Inferior parietal cortex (tissue), 1 donor: Measurements from ENCODE around the gene GPR146.

Experiments
- DNase-seq: peaks from one replicate; pipeline ENCODE4 v3.0.0-alpha.2; 2016; ENCODE audit errors: extremely low spot score

The GPR146 gene

DNA sequence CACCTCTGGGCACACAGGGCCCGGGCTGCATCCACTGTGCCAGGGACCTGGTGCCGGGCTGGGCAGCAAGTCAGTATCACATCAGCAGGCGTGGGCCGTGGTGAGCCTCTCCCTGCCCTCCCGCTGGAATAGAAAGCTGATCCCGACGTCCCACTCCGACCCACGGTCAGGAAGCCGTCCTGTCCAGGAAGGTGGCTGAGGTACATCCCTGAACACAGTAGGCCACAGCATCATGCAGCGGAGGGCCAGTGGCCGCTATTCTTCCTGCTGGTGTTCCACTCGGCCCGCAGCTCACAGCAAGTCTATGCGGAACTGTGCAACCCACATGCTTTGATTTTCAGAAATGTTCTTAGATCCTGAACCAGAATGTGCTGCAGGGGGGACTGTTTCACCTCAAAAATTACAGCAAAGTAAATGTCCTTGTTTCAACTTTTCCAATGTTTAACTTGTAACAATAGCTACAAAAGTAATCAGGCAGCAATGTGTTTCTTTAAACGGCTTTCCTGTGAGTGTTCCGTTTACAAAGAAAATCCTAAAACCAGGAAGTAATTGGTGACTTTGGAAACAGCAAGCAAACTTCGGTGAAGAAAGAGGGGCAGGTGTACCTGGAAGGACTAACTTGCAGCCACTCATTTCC is 676 bp upstream of the GPR146 start:
- DNase-seq = no peak

DNA sequence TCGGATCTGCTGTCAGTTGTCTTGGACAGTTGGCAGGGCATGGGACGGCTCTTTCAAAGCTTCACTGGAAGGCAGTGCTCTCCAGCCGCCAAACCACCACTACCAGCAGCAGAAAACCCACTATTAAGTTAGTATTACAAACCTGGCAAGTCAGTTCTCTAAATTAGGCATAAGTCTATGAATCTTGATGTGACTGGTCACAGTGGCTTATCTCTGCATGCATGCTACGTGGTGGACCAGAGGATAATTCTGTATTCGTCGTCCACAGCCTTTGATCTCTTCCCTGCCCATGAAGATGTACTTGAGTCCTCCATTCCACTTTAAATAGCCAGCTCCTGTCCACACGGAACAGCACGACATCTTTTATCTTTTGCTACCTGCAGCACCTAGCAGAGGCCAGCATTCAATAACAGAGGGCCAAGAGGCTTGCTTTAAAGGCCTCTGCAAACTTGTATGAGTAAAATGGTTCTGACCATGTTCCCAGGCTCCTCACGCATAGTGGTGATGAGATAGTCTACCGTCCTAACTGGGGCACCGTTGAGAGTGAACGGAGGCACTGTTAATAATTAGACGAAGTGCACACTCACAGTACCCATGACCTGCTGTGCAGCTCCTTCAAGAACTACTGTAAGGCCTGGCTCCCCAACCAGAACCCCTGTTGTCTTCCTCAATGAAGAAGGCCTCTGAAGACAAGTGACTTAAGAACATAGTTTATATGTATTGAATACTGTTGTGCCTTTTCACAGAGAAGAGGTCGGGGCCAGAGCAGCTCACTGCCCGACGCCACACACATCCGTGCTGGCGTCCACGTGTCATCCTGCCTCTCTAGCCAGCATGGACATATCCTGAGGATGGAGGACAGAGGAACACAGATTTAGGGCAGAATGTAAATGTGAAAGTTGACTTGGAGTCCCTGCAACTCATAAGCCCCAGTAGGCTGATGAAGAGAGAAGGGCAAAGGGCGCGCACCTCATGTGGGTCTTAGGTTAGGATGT is 1.0 kb downstream of the GPR146 start:
- no peak for DNase-seq

DNA sequence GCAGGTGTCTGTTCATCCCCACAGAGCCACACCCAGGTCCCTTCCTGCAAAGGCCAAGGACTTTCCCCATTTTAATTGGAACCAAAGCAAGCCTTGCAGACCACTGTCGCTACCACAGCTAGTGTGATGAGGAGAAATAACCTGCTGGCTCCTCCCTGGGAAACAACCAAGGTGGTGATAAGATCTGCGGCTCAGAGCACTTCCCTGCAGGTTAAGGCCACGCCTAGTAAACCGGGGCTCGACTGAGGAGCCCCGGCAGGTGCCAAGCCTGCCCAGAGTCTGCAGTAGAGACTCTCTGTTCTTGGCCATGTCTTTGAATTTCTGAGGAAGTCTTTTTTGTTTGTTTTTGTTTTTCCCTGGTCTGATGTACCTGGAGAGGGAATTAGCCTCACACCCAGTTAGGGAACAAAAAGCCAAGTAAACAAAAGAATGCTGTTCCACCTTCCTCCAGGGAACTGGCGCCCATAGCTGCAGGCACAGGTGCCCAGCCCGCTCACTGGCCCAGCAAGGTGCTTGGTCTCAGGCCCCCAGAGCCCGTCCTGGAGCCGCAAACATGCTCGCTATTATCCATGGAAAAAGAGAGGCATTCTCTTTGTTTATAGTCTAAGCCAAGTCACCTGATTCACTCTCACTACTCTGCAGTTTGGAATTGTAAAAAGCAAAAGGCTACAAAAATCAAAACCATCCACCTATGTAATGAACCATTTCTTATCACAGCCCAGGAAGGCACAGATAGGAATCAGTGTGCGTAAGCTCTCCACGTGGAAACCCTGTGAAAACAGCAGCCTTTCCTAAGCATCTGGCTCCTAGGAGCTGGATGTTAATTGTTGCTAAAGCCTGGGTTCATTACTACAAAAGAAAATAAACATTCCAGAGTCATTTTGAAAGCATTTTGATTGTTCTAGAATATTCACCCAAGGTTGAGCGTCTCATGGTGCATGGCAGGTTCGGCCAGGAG is 2.7 kb downstream of the GPR146 start:
- DNase-seq = no peak

DNA sequence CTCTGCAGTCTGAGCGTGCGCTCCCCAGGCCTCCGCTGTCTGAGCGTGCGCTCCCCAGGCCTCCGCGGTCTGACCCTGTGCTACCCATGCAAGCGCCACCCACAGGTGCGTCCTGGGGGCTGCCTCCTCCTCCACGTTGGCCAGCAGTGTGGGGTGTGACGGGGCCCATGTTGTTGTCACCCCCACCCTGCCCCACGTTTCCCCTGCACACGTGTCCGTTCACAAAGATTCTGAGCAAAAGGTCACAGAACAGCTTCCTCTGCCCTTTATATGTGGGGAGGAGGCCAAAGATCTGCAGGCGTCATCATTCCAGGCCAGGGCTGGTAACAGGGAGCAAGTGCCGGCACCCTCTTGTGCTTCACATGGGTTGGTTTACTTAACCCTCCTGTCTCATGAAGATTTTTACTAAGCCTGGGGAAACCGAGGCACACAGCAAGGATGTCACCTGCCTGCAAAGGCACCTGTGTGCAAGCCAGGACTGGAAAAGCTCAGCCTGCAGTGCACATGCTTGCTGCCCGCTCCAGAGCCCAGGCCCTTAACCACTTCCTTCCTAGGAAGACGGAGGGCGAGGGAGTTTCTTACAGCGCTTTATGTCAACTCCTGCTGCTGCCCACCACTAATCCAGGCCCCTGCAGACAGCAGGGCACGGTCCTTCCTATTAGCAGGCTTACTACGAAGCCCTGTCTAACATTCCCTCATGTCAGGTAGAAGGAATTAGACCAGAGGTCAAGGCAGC is 4.8 kb downstream of the GPR146 start:
- DNase-seq = no peak

DNA sequence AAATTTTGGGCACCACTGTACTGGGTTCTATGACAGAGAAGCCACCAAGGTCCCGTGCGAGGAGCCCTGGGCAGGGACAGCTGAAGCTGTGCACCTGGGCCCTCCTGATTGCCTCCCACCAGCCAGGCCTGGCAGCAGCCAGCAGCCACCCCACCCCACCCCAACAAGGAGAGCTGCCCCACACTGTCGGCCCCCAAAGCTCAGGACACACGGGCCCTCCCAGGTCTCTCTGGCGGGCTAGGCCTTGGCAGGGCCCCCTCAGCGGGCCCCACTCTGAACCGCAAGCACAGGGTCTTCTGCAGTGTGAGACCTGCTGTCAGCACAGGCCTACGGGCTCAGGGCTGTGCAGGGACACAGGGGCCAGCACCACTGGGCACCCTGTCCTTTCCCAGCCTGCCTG is 5.5 kb downstream of the GPR146 start:
- DNase-seq = no peak

DNA sequence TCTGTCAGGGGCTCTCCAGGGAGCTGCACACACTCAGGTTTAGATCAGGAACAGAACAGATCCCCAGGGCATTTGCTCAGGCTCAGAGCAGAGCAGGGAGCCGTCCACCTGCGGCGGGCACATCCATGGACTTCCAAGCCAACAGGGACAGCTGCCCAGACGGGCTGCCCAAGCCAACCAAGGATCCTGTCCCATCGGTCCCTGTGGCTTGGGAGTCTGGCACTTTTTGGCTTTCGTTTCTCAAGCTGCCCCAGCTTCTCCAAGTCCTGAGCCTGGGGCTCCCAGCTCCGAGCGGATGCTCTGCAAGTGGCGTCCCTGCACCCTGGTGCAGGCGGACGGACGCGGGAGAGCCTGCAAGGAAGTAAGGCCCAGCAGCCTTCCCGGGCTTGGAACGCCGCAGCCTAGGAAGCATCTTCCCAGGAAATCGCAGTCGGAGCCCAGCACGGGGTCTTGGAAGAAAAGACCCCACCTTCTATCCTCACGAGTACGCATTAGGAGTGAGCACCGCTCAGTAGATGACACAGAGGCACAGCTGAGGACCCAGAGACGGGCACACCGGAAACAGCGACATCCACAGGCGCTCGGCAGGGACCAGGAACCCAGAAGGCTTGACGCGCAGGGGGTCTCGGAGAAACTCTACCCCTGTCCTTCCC is 6.0 kb downstream of the GPR146 start:
- DNase-seq = no peak

DNA sequence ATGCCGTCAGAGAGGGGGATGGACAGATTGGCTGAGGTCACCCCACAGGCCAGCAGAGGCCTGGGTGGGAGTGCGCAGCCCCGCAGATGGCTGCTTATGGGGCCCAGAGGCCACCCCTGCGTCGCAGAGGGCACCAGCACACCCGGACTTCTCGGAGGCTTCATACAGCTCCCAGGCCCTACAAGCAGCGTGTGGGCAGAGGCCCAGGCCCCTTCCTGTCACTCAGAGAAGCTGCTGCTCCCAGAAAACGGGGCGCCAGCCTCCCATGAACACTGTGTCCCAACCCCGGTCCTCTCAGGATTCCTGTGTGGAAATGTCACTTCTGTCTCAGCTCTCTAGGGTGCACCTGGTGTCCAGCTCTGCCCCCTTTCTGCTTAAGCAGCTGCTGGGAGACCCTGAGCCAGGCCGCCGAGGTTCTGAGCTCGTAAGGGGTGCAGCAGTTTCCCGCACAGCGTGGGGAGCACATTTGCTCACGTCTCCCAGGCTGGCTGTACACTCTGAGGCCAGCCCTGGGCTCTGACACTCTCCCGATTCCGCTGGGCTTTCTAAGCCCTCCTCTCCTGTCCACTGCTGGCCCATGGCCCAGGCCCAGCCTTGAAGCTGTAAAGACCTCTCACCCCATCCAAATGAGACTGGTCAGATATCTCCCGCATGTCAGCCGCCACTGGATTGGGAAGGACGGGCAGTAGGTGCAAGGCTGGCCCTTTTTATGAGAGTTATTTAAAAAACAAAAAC is 6.8 kb downstream of the GPR146 start:
- DNase-seq = no peak

DNA sequence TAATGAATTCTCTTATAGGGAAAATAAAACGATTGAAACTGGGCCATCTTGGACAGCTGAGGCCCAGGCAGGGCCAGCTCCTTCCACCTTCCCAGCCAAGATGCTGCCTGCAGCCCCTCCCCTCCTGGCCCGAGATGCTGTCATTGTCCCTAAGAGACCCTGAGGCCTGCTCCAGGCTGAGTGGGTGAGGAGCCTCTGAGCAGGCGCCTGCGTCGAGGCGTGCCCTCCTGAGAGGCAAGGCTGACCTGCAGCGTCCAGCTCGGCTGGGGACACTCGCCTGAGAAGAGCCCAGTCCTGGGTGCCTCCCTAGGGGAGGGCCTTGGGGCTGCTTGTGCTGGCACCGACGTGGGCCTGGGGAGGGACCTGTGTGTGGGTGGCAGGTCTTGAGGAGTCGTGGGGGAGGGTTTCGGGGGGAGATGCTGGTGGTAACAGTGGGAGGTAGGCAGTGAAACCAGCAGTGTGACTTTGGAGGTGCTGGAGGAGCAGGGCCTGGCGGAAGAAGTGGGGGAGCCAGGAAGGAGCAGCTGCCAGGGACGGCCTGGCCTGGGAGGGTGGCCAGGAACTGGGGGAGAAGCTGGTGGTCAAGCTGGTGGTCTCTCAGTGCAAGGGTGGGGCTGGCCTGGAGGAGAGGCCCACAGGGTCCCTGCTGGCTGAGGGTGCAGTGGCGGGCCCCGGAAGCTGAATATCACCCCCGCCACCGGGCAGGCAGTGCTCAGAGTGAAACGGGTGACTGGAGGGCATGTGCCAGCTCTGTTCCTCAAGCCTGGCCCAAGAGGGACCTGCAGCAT is 7.9 kb downstream of the GPR146 start:
- DNase-seq = no peak

DNA sequence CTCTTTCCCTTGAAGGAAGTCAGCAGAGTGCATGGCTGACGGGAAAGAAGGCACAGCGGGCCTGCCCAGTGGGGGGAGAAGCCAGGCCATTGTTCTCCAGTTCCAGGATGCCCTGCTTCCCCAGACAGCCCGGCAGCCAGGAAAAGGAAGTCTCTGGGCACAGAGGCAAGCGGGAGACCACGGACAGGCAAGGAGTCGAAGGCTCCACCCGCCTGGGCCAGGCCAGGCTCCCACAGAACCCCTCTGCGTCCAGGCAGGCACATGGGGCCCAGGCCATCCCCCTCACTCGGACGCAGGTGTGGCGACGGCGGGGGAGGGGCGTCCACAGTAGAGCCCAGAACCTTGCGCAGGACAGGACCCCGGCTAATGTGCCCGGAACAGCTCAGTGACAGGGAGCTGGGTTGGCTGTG is 8.7 kb downstream of the GPR146 start:
- no peak for DNase-seq

DNA sequence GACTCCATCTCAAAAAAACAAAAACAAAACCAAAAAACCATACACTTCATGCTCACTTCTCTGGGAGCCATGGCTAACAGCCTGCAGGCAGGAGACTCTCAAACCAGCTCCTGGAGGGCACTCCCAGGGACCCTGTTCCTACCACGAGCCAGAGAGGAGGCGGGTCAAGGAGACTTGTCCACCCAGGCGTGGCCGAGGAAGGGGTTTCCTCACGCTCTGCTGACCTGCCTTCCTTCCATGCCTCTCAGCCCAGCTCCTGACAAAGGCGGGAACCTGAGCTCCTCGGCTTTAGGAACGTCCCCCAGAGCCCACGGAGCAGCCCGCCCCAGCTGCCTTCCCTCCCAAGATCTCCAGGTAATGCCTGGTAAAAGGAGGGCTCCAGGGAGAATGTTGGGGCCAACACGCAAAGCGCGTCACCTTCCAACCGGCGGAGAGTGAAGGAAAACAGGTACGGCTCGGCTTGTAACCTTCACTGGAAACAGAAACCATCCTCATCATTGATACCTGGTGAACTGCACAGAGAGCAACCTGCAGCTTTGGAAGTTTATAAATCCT is 9.5 kb downstream of the GPR146 start:
- DNase-seq = no peak

DNA sequence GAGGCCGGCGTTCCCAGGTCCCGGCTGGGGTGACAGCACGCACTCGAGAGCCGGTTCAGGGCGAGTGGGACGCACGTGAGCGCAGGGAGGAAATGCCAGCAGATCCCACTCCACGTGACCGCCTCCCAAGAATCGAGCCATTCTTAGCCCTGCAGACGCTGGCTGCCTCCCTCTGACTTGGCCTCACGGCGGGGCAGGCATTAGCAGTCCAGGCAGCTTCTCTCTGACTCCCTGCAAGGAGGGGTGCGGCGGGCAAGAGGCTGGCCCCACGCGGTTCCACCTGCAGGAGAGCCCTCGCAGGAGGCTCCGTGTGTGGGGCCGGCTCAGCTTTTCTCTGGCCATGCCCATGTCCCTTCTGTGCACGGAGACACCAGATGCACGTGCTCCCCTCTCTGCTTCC is 10.1 kb downstream of the GPR146 start:
- no peak for DNase-seq

DNA sequence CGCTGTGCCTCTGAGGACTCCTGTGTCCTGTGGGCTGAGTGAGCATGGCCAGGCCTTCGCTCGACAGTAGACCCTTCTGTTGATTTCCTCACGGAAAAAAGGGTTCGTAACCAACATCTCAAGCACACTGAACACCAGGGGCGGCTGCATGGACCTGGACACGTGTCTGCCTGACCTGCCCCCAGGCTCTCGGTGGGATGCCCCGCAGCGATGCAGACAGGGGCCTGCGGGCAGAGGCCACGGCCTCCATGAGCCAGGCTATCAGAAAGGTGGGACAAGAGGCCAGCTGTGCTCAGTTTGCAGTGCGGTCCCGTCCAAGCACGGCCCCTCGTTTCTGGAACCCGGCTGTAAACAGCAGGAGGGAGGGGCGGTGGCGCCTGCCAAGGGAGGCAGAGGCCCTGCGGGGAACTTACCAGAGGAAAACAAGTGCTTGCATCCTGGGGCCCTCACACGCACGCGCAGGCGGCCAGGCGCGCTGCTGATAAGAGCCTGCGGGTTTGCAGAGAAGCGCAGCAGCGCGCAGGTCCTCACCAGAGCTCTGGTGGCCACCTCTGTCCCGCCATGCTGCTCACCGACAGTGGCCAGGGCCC is 10.6 kb downstream of the GPR146 start:
- peak; percentile 66 for DNase-seq

DNA sequence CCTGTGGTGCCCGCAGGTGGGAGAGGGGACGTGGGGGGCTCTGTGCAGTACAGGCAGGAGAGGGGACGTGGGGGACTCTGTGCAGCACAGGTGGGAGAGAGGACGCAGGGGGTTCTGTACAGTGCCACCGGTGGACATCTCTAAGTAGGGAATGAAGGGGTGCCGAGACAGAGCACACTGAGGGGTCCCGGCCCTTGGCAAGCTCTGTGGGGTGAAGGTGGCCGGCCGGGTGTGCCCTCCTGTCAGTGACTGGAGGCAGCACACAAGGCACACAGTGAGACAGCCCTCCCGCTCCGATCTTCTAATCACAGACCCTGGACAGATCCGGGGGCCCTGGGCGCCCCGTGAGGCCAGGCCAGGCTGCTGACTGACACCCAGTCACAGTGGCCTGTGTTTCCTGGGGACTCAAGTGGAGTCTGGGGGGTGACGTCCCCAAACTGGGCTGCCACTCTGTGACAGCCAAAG is 11.2 kb downstream of the GPR146 start:
- no peak for DNase-seq

DNA sequence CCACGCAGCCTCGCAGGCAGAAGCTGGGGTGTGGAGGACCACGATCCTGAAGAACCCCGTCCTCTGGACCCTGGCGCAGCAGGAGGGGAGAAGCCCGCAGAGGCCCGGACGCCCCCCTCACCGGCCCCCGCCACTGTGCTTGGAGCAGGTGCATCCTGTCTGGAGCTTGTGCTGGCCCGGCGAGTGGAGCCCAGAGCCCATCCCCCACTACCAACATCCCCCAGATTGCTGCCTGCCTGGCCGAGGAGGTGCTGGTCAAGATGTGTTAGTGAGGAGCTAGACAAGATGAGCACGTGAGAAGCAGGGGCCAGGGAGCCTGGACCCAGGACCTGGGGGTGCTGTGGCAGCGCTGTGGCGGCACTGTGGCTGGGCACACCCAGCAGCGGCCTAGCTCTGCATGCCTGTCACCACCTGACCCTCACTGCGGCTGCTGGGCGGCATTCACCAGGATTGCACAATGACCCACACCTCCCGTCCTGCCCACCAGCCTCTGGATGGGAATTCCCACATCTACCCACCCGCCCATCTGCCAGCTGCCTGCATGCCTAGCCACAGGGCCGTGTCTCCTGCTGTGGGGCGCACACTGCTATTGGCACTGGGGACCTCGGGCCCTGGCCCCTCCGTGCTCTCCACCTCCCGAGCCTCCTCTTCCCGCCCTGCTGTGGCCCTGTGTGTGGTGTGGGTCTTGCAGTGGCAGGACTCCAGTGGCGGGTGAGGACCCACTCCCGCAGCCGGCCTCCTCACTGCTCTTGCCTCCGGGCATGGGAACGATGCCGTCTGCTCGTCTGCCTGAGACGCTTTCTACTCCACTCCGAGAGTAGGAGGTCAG is 11.8 kb downstream of the GPR146 start:
- DNase-seq = no peak

DNA sequence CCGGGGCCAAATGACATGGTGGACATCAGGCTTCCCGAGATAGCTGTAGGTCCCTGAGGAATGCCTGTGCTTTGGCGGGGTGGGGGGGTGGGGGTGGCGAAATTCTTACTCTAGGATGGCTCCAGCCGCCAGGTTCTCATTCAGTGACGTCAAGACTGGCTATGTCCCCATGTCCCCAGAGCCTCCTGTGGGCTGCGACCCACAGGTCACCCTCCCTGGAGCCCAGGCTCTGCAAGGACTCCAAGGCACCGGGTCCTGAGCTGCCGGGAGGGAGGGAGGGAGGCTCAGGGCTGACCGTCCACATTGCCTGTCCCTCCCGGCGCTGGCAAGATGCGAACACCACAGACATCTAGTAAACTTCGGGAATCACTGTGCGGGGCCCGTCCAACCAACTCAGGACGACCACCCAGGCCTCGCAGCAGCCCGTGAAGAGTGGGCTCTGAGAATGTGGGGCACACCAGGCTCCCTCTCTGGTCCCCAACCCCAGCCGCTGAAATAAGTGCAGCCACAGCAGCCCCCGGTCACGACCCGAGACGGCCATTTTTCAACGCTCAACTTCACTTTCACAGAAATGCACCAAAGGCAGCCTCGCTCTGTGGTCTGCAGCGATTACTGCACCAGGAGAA is 12.6 kb downstream of the GPR146 start:
- DNase-seq = no peak

DNA sequence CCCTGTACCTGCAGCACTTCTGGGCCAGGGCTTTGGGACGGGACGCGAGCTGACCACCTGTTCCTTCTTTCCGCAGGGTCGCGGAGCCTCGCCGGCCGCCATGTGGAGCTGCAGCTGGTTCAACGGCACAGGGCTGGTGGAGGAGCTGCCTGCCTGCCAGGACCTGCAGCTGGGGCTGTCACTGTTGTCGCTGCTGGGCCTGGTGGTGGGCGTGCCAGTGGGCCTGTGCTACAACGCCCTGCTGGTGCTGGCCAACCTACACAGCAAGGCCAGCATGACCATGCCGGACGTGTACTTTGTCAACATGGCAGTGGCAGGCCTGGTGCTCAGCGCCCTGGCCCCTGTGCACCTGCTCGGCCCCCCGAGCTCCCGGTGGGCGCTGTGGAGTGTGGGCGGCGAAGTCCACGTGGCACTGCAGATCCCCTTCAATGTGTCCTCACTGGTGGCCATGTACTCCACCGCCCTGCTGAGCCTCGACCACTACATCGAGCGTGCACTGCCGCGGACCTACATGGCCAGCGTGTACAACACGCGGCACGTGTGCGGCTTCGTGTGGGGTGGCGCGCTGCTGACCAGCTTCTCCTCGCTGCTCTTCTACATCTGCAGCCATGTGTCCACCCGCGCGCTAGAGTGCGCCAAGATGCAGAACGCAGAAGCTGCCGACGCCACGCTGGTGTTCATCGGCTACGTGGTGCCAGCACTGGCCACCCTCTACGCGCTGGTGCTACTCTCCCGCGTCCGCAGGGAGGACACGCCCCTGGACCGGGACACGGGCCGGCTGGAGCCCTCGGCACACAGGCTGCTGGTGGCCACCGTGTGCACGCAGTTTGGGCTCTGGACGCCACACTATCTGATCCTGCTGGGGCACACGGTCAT is 13.3 kb downstream of the GPR146 start:
- no peak for DNase-seq
